Measurements from ENCODE around the gene GXYLT2.

Gene GXYLT2

GRCh38 chr3:73021301-73021835 is 133.5 kb downstream of the GXYLT2 start:
- DNase-seq: no peak

DNA sequence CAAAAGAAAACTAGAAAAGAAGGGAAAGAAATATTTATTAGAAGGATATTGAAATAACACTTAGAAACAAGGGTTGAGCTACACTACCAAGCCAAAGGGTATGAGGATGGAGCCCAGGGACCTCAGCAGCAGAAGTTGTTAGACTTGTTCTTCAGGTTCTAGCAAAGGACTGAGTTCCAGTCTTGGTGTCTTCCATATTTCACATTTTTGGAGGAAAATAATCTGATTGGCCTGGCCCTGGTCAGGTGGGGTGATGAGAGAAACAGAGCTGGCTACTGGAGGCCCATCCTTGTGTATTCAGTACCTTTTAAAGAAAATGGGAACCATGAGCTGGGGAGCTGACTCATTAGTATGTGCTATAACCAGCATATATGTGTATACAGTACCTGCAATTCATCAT is 137.0 kb downstream of the GXYLT2 start:
- peak in 1 of 2 experiments; percentile 1 for DNase-seq

DNA sequence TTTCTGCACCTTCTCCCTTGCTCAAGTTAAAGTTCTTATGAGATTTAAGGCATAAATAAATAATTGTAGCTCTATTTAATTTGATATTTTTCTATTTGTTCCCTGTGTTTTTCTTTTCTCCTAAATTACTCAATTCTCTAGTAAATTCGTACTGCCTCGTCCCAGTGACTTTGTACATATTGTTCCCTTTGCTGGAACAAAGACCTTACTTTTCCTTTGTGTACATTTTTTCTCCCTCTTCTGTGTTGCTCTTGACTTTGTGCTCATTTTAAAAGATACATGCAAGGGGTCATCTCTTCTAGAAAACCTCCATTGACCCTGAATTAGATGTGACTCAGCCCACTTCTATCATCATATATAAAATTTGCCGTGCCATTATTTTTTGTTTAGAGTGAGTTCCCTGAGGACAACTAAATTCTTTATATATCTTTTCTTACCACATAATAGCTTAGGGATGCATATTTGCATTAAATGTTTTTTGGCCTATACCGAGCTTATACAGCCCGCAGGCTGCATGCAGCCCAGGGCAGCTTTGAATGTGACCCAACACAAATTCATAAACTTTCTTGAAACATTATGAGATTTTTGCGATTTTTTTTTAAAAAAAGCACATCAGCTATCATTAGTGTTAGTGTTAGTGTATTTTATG is 138.4 kb downstream of the GXYLT2 start:
- no peak for DNase-seq

Data from NCI-H526 (cell line).